Activated CD4-positive, alpha-beta T cell treated with anti-CD3 and anti-CD28 coated beads, Interleukin-2, amount 50 U/mL, for 24 hours (primary cell): ENCODE data around the gene WDFY2.

Experiments used
- DNase-seq, 2 donors: peaks; one replicate each; pipeline ENCODE4 v3.0.0-alpha.2; 2020; ENCODE audit warnings: low read depth in 1 of 2, low spot score in 1 of 2

WDFY2 gene

GRCh38 chr13:51768976-51769375 is 184.7 kb downstream of the WDFY2 start:
- no peak for DNase-seq

- no peak for DNase-seq
These were observed 185.3 kb downstream of the WDFY2 start for GRCh38 chr13:51769455-51770127.

GRCh38 chr13:51770160-51770559 is 185.9 kb downstream of the WDFY2 start:
- DNase-seq = no peak

- DNase-seq = no peak
These were observed 186.6 kb downstream of the WDFY2 start for GRCh38 chr13:51770681-51771417.

- DNase-seq = no peak
These were observed 187.3 kb downstream of the WDFY2 start for GRCh38 chr13:51771418-51772104.

- DNase-seq = no peak
These were observed 187.8 kb downstream of the WDFY2 start for GRCh38 chr13:51772105-51772455.

GRCh38 chr13:51772781-51773180 is 188.5 kb downstream of the WDFY2 start:
- DNase-seq = no peak

- DNase-seq = no peak
These were observed 189.3 kb downstream of the WDFY2 start for GRCh38 chr13:51773515-51773914.

- DNase-seq = no peak
These were observed 191.9 kb downstream of the WDFY2 start for GRCh38 chr13:51776179-51776578.

GRCh38 chr13:51777921-51778320 is 193.7 kb downstream of the WDFY2 start:
- no peak for DNase-seq

- no peak for DNase-seq
These were observed 194.1 kb downstream of the WDFY2 start for GRCh38 chr13:51778392-51778791.

- DNase-seq = no peak
These were observed 195.8 kb downstream of the WDFY2 start for GRCh38 chr13:51780099-51780498.

GRCh38 chr13:51781246-51782022 is 197.2 kb downstream of the WDFY2 start:
- DNase-seq = no peak

- no peak for DNase-seq
These were observed 197.9 kb downstream of the WDFY2 start for GRCh38 chr13:51782026-51782710.

GRCh38 chr13:51783428-51784094 is 199.3 kb downstream of the WDFY2 start:
- DNase-seq = no peak

- DNase-seq = no peak
These were observed 199.8 kb downstream of the WDFY2 start for GRCh38 chr13:51784097-51784496.

- no peak for DNase-seq
These were observed 201.6 kb downstream of the WDFY2 start for GRCh38 chr13:51785712-51786424.

GRCh38 chr13:51786425-51787265 is 202.4 kb downstream of the WDFY2 start:
- no peak for DNase-seq
